Stromal cell of bone marrow (primary cell): ENCODE results near the gene SPSB4.
"Not testable (repeated sequence)": the region's sequence is repeated elsewhere in the genome, so short reads cannot be mapped to it uniquely, and the experiment has no call there.

Experiments
- DNase-seq: peaks from one replicate; pipeline ENCODE4 v3.0.0-alpha.2; 2012; ENCODE audit warnings: low read depth

Gene SPSB4

DNA sequence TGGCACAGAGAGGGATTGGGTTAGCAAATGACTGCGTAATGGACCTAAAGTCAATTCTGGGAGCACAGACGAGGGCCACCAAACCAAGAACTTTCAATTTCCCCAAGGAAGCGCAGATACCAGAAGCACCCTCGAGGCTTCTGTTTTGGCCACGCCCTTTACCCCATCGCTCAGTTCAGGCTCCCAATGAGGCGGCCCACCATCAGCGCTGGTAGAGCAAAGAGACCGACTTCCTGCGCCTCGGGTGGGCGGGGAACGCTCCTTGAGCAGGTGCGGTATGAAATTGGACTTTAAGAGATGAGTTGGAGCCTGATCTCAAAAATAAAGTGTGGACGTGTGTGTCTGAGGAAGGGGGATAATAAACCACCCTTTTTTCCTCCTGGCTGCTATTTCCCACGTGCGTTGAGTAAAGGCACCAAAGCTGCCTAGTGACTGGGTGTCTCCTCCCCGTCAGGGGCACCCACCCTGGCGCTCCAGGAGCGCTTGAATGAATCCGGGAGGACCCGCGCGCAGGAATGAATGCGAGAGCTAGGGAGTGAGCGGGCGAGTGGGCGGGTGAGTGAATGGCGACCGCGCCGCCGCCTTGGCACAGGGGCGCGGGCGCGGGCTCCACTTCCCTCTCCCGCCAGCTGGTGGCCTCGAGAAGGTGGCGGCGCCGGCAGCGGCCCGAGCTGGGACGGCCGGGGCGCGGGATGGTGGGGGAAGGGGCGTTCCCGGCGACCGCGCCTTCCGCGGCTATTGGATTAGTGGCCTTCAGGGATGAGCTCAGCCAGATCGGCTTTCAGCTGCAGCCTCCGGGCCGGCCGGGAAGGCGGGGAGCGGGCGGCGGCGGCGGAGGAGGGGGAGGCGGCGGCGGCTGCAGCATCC lies at the start of gene SPSB4:
Gene SPSB4, plus strand, starts transcription at position 772 of the 867 bp plus-strand sequence. CDS start 14,758 bp downstream, outside the sequence.
- peak; percentile 17 for DNase-seq

- DNase-seq, result no peak
Observed at GRCh38 chr3:141006344-141006743, 44.8 kb upstream of the SPSB4 start.

DNA sequence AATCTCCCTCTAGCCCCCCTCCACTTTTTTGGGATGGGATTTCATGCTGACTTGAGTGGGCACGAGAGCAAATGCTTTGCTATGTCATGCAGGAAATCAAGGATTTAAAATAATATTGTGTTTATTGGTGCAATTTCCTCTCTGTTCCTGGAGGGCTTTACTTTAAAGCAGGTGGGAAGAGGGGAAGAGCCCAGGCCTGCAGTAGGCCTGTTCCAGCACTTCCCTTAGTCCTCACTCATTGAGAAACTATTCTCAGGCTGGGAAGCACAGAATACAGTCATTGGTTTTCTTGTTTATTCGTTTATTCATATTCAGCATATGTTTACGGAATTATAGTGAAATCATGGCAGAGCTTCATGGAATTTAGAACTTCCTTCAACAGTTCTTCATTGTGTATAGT lies 41.7 kb upstream of the SPSB4 start:
- no peak for DNase-seq

GRCh38 chr3:141011232-141011996 lies 39.7 kb upstream of the SPSB4 start:
- peak; percentile 35 for DNase-seq

- DNase-seq, result no peak
Observed at GRCh38 chr3:141011997-141012262, 39.2 kb upstream of the SPSB4 start.

DNA sequence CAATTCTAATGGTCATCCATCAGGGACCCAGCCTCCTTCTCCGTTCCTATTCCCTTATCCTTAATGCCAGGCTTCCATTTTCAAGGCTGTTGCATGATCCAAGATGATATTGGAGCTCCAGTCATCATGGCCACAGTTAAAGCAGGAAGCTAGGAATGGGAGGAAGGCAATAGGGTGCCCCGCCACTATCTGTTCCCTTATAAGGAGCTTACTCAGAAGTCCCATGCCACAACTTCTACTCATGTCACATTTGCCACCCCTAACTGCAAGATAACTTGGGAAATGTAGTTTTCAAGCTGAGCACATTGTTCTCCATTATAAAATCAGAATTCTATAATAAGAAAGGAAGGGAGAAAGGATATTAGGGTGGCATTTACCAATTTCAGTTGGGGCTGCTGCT lies 38.6 kb upstream of the SPSB4 start:
- DNase-seq, result no peak

DNA sequence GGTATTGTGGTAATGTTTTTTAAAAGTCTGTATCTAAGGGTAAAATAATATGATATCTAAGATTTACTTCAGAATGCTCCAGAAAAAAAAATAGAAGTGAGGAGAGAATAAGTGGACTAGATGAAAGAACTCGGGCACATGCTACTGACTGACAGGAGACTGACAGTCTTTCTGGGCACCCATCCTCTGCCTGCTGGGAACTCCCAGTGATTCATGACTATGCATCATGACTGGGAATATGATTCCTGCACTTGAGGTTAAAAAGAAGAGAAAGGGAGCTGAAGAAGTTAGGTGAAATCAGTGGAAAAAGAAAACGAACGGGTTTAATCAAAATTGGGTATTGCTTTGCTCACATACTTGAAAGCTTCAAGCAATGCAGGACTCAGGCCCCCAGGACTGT lies 35.7 kb upstream of the SPSB4 start:
- peak; percentile 48 for DNase-seq

DNA sequence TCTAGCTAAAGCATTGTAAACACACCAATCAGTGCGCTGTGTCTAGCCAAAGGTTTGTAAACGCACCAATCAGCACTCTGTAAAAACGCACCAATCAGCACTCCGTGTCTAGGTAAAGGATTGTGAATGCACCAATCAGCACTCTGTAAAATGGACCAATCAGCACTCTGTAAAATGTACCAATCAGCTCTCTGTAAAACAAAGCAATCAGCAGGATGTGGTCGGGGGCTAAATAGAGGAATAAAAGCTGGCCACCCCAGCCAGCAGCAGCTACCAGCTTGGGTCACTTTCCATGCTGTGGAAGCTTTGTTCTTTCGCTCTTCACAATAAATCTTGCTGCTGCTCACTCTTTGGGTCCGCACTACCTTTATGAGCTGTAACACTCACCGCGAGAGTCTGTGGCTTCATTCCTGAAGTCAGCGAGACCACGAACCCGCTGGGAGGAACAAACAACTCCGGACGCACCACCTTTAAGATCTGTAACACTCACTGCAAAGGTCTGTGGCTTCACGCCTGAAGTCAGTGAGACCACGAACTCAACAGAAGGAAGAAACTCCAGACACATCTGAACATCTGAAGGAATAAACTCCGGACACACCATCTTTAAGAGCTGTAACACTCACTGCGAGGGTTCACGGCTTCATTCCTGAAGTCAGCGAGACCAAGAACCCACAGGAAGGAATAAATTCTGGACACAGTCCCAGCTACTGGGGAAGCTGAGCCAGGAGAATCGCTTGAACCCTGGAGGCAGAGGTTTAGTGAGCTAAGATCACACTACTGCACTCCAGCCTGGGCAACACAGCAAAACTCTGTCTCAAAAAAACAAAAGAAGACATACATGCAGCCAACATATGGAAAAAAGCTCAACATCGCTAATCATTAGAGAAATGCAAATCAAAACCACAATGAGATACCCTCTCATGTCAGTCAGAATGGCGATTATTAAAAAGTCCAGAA lies 33.5 kb upstream of the SPSB4 start:
- DNase-seq, result not testable (repeated sequence)

GRCh38 chr3:141019244-141019643 lies 31.9 kb upstream of the SPSB4 start:
- DNase-seq, result no peak

DNA sequence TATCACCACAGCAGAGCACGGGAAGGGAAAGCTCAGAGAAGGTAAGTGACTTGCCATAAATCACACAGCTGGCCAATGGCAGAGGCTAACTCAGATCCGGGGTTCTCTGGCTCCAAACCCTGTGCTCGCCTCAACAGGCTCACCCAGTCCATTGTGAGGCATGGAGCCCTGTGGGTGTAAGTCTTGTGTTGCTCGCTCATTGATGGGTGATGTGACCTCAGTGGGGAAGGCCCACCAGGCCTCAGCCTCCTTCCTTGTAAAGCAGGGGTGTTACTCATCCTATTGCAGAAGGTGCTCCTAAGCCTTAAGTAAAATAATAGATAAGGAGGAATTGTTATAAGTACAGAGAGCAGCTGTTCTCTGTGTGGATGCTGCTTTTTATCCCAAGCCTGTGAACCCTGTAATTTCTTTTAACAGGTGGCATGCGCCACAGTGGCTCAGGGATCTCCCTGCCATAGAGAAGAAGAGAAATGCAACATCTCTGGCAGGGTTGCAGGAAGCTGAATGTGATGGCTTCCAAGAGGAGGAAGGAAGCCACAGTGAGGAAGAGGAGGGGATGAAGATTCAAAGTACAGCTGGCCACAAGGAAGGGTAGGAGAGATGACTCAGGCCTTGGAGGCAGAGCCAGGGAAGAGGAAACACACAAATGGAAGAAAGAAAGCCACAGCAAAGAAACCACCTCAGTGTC lies 30.9 kb upstream of the SPSB4 start:
- DNase-seq, result no peak

DNA sequence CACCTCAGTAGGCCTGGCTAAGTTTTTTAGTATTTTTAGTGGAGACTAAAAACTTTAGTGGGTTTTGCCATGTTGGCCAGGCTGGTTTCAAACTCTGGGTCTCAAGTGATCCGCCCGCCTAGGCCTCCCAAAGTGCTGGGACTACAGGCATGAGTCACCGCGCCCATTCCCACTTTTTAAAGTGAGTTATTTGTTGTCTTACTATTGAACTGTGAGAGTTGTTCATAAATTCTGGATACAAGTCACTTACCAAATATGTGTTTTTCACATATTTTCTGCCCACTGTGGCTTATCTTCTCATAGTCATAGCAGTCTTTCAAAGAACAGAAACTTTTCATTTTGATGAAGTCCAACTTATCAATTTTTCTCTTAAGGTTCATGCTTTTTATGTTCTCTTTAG lies 29.9 kb upstream of the SPSB4 start:
- DNase-seq, result peak; percentile 25

DNA sequence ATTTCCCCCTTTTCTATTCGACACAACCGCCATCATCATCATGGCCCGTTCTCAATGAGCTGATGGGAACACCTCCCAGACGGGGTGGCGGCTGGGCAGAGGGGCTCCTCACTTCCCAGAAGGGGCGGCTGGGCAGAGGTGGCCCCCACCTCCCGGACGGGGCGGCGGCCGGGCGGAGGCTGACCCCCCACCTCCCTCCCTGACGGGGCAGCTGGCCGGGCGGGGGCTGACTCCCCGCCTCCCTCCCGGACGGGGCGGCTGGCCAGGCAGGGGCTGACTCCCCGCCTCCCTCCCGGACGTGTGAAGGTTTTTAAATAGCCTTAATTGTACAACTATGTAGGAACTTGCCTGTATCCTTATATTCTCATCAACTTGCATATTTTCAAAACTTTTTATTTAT lies 20.9 kb upstream of the SPSB4 start:
- DNase-seq, result no peak

DNA sequence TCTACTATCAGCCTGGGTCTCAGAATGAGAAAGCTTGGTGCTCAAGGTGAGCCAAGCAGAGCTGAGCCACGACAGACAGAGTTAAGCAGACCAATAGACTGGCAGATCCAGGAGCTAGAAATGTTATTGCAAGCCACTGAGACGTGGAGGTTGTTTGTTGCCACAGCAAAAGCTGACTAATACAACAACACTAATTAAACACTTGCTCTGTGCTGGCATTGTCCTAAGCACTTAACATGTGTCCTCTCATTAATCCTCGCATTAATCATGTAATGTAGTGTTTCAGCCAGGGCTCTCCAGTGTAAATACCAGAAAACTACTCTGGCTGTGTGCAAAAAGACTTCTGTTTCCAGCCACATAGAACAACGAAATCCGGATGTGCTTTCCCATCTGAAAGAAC lies 11.6 kb upstream of the SPSB4 start:
- no peak for DNase-seq

DNA sequence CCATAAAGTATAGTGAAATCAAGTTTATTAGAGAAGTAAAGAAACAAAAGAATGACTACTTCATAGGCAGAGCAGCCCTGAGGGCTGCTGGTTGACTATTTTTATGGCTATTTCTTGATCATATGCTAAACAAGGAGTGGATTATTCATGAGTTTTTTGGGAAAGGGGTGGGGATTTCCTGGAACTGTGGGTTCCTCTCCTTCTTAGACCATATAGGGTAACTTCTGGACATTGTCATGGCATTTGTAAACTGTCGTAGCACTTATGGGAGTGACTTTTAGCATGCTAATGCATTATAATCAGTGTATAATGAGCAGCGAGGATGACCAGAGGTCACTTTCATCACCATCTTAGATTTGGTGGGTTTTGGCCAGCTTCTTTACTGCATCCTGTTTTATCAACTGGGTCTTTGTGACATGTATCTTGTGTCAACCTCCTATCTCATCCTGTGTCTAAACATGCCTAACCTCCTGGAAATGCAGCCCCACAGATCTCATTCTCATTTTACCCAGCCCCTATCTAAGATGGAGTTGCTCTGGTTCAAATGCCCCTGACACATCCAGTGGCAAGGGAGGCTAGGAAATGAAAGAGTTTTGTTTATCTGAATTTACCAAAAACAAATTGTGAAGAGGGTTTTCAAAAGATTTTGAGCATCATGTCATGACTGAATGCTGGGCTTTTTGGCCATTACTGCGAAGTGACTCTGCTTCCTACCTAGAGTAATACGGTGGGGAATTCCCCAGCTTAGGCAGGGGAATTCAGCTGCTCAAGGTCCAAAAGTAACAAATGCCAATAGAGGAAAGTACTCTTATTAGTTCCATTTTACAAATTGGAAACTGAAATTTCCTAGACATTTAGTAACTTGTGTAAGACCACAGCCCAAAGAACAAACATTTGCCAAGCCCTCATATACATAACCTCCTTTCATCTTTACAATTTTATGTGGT lies 6.2 kb upstream of the SPSB4 start:
- DNase-seq, result no peak

DNA sequence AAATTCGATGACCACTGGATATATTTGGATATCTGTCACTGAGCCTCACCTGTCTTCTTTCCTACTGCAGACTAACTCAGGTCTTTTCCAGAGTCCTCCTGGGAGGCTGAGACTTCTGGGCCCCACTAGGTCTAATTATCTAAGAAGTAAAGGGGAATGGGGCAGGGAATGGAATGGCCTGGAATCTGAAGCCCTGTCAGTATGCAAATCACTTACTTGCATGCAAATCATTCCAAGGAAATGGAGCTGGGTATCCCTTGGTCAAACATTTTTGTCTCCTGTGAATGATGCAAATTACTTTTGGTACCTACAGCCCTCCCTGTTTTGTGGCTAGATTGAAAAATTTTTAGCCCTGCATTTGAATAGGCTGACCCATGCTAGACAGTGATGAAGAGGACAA lies 5.3 kb upstream of the SPSB4 start:
- DNase-seq, result no peak

GRCh38 chr3:141047168-141047567 lies 4.0 kb upstream of the SPSB4 start:
- DNase-seq, result no peak

- no peak for DNase-seq
Observed at GRCh38 chr3:141049681-141050080, 1.5 kb upstream of the SPSB4 start.

DNA sequence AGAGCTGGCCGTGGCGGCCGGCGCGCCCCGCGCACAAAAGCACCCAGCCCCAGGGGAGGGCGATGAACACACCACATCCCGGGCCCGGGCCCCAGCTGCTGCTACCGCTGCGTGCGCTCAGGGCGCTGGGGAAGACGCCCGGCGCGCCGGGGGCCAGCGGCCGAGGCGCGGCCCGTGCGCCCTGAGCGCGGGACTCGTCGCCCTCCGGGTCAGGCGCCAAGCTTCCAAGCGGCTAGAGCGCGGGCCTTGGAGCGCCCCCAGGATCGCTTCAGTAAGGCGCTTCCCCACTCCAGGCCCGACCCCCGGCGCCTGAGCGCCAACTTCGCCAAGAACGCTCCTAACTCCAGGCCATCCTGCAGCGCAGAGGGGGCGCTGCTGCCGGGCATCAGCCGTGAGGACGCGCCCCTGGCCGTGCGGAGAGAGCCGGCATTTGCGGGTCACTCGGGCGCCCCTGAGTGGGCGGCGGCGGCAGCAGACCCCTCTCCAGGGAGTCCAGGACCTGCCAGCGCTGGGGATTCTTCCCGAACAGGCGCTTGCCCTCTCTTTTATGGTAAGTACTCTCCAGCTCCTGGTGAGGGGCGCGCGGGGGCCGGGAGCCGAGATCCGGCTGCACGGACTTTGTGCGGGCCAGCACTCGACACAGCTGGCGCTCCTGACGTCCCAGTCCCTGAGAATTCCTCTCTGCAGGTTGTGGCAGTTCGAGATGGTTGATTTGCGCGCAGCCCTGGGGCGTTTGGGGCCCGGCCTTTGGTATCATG lies 475 bp downstream of the SPSB4 start:
- peak; percentile 3 for DNase-seq

DNA sequence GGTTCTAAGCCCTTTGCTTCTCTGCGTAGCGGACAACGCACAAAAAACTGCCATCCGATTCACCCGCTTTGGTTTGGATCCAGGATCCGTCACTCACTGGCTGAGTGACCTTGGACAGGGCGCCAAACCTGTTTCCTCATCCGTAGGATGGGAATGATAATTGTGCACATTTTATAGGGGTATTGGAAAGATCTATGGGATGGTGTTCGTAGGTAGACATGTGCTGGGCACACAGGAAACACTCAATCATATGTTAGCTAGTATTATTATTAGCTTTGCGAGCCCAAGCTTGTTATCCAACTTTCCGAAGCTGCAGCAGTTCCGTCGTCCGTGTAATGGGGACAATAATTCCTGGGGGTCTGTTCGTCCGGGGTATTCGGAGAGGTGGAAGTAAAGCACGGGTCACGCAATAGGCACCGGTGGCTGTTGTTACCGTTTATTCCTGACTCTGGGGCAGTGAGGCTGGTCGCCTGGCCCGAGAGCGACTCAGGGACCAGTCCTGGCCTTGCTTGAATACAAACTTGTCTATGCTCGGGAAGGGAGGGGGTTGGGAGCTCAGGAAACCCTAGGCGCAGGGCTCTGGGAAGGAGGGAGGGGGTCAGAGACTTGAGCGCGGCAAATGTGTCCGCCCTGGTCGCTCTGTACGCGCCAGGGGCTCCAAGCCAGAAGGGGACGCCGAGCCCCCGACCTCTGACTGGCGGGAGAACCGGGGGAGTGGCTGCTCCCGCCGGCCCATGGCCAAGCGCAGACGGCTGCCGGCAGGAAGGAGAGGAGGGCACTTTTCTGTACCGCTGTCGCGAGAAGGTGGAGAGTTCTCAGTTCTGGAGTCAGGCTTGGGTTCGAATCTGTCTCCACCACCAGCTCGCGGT lies 1.3 kb downstream of the SPSB4 start:
- no peak for DNase-seq
